Measurements from ENCODE around the gene CMAS.

DNA sequence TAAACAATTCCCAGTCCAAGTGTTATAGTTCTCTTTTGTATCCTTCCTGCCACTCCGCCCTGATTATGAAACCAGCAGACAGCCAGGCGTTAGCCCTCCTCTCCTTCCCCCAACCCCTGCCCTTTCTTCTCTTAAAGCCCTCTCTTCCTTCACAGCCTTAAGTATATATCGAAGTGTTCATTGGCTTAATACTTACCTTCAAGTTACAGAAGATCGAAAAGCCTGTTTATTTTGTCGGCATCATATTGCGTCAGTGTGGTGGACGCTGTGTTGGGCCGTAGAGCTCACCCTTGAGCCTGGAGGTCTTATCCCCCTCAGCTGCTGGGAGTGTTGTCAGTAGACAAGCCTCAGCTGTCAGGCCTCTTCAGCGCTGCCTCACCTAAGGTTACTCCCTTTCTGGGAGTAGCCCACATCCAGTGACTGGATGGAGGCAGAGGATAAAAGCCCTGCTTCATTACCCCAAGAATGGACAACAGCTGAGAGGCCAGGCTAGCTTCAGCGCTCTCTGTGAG, 36.2 kb downstream of the CMAS start:
- TF ChIP-seq, protein P1, sequence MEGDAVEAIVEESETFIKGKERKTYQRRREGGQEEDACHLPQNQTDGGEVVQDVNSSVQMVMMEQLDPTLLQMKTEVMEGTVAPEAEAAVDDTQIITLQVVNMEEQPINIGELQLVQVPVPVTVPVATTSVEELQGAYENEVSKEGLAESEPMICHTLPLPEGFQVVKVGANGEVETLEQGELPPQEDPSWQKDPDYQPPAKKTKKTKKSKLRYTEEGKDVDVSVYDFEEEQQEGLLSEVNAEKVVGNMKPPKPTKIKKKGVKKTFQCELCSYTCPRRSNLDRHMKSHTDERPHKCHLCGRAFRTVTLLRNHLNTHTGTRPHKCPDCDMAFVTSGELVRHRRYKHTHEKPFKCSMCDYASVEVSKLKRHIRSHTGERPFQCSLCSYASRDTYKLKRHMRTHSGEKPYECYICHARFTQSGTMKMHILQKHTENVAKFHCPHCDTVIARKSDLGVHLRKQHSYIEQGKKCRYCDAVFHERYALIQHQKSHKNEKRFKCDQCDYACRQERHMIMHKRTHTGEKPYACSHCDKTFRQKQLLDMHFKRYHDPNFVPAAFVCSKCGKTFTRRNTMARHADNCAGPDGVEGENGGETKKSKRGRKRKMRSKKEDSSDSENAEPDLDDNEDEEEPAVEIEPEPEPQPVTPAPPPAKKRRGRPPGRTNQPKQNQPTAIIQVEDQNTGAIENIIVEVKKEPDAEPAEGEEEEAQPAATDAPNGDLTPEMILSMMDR (IDR thresholded peaks at IDR 0.05), result no peak
- TF ChIP-seq, protein P2, sequence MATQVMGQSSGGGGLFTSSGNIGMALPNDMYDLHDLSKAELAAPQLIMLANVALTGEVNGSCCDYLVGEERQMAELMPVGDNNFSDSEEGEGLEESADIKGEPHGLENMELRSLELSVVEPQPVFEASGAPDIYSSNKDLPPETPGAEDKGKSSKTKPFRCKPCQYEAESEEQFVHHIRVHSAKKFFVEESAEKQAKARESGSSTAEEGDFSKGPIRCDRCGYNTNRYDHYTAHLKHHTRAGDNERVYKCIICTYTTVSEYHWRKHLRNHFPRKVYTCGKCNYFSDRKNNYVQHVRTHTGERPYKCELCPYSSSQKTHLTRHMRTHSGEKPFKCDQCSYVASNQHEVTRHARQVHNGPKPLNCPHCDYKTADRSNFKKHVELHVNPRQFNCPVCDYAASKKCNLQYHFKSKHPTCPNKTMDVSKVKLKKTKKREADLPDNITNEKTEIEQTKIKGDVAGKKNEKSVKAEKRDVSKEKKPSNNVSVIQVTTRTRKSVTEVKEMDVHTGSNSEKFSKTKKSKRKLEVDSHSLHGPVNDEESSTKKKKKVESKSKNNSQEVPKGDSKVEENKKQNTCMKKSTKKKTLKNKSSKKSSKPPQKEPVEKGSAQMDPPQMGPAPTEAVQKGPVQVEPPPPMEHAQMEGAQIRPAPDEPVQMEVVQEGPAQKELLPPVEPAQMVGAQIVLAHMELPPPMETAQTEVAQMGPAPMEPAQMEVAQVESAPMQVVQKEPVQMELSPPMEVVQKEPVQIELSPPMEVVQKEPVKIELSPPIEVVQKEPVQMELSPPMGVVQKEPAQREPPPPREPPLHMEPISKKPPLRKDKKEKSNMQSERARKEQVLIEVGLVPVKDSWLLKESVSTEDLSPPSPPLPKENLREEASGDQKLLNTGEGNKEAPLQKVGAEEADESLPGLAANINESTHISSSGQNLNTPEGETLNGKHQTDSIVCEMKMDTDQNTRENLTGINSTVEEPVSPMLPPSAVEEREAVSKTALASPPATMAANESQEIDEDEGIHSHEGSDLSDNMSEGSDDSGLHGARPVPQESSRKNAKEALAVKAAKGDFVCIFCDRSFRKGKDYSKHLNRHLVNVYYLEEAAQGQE (IDR thresholded peaks at IDR 0.05; ENCODE audit: insufficient read depth in 1 of 2, low read depth in 2 of 2, low read length in 1 of 2), result no peak
- TF ChIP-seq POLR2AphosphoS5 (IDR thresholded peaks at IDR 0.05; ENCODE audit: low read depth, low read length) (no peak), SIN3A (IDR thresholded peaks at IDR 0.05; ENCODE audit: borderline replicate concordance, insufficient read depth, low read depth, low read length) (no peak)

All from Panc1 (cell line).